DMS114 treated with DMSO at 0.1 percent for 48 hours (cell line): ENCODE results near the gene KRT12.
A peak's percentile ranks its signal among the peaks of the same experiment; 100 is the strongest.
"Not testable (repeated sequence)": the region's sequence is repeated elsewhere in the genome, so short reads cannot be mapped to it uniquely, and the experiment has no call there.

ENCODE experiments used
- DNase-seq: peaks from one replicate; lab custom pipeline; 2025; ENCODE audit not compliant: unreplicated experiment; lab: John Stamatoyannopoulos, UW

KRT12 gene

DNA sequence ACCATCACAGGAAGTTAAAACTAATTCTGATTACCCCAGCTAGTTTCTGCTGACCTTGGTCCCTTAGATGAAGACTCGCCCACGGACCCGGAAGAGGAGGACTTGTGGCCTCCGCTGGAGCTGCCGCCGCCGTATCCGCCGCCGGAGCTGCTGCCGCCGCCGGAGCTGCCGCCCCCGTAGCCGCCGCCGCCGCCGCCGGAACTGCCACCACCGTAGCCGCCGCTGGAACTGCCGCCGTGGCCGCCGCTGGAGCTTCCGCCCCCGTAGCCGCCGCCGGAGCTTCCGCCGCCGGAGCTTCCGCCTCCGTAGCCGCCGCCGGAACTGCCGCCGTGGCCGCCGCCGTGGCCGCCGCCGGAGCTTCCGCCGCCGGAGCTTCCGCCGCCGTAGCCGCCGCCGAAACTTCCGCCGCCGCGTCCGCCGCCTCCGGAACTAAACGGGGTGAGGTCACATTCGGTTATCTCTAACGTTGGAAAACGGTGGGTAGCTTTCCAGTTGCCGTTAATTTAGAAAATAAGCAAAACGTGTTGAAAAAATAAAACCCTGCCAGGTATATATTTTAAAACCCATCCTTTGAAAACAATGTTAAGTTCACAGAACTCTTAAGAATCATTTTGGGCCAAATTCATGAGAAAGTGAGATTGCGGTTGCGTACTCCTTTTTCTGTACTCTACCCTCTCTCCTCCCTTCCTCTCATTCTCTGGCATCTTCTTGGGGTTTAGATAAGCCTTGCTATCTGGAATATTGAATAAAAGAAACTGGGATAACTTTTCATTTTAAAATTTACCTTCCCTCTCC lies 48.1 kb downstream of the KRT12 start:
- DNase-seq: peak; percentile 59

DNA sequence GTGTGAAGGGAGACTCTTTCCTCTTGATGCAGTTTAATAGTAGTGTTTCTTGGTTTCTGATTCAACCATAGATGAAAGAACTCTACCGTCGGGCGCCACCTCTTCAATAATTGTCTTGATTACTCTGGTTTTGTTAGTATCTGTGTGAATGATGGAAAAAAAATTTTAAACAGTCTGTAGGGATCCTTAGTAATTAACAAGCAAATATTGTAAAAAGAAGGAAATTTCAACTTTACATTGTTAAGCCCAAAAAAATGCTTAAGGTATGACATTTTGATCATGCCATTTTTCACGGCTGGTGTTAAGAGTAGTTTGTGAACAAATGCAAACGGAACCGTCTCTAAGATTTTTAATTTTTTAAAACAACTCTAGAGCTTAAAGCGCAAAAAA lies 48.7 kb downstream of the KRT12 start:
- DNase-seq: no peak

DNA sequence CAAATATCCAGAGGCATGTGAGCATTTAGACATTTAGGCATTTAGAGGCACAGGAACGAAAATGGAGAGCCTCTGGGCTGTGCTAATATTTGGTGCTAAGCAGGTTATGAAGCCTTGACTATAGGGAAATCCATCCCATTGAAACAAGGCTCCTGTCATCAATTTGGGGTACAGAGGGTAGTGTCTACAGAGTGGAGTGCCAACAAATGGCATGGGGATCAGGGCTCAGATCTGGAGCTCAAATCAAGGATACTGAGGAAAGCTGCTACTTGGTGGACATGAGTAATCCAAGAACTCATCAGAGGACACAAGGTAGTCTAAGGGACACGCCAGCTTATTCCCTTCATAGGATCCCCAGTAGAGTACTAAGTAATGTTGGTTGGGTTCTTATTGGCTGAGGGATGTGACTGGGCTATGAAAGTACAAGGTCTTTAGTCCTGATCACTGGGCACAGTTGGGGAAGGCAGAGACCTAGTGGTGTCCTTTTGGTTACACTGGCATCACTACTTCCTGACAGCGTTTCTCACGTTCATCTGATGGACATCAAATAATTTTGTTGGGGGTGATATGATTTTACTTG lies 49.8 kb downstream of the KRT12 start:
- DNase-seq: no peak

- no peak for DNase-seq
Observed at GRCh38 chr17:40816569-40816968, 50.5 kb downstream of the KRT12 start.

- no peak for DNase-seq
Observed at GRCh38 chr17:40815381-40815780, 51.6 kb downstream of the KRT12 start.

DNA sequence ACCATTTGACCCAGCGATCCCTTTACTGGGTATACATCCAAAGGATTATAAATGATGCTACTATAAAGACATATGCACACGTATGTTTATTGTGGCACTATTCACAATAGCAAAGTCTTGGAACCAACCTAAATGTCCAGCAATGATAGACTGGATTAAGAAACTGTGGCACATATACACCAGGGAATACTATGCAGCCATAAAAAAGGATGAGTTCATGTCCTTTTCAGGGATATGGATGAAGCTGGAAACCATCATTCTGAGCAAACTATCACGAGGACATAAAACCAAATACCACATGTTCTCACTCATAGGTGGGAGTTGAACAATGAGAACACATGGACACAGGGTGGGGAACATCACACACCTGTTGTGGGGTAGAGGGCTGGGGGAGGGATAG lies 52.4 kb downstream of the KRT12 start:
- DNase-seq: not testable (repeated sequence)

GRCh38 chr17:40813804-40814203 lies 53.2 kb downstream of the KRT12 start:
- DNase-seq: no peak

DNA sequence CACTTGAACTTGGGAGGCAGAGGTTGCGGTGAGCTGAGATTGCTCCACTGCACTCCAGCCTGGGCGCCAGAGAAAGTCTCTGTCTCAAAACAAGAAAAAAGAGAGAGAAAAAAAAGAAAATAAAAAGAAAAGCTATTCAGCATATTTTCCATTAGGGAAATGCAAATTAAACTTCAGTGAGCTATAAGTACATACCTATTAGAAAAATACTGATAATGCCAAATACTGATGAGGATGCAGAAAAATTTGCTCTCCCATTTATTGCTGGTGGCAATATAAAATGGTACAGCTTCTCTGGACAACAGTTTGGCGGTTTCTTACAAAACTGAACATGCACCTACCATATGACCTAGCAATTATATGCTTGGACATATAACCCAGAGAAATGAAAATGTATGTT lies 54.4 kb downstream of the KRT12 start:
- no peak for DNase-seq
